GM12878 (cell line): ENCODE results near the gene KRTAP10-10. TPM values are rescaled to one million over a fixed set of nuclear protein-coding genes. Genes with fewer than 3 reads are reported as not detected.
"Not testable (repeated sequence)": the region's sequence is repeated elsewhere in the genome, so short reads cannot be mapped to it uniquely, and the experiment has no call there.

Experiments used
- ATAC-seq: fragments of 200-7000 bp; cut with Tn5 transposase; 3 replicates; pipeline ENCODE4 v1.9.1; 2020; ENCODE audit warnings: mild to moderate bottlenecking, moderate library complexity
- BruUV-seq: library from RNA; stranded (reverse); fragments of 400-500 nt; replicated peaks from 2 replicates; lab custom pipeline; 2021; lab: Mats Ljungman, UMichigan
- CTCF ChIA-PET: fragments of 300-600 bp; sonication (Branson Sonifier 250); formaldehyde crosslinking; extraction: SDS; loops from one replicate; lab custom pipeline; 2021; ENCODE audit warnings: inconsistent platforms; lab: Yijun Ruan, JAX
- POLR2A ChIA-PET: fragments of 350-600 bp; formaldehyde crosslinking; extraction: SDS; loops from one replicate; lab custom pipeline; 2021; ENCODE audit warnings: inconsistent platforms; lab: Charles Lee
- RAD21 ChIA-PET: fragments of 300-600 bp; sonication (Branson Sonifier 250); formaldehyde crosslinking; loops from one replicate; lab custom pipeline; 2023; ENCODE audit warnings: antibody characterized with exemption; ENCODE audit not compliant: unreplicated experiment; lab: Charles Lee
- SMC1A ChIA-PET: fragments of 300-600 bp; sonication (Branson Sonifier 250); formaldehyde crosslinking; loops from one replicate; lab custom pipeline; 2023; ENCODE audit not compliant: unreplicated experiment, uncharacterized antibody; lab: Charles Lee
- DNase-seq: peaks from one replicate; pipeline ENCODE4 v3.0.0-alpha.2; 2011; ENCODE audit warnings: low read depth, low spot score
- FAIRE-seq: peaks from 3 replicates; lab custom pipeline; 2011; peaks lifted over from hg19 to GRCh38; lab: Jason Lieb, UNC
- H2AFZ ChIP-seq: 2 replicates; pipeline ENCODE4 v1.6.0; 2011; ENCODE audit warnings: low read depth, low read length, control low read depth; ENCODE audit not compliant: control insufficient read depth
- H3K27ac ChIP-seq: 2 replicates; pipeline ENCODE4 v1.5.1; 2011; ENCODE audit warnings: control low read depth; ENCODE audit not compliant: control insufficient read depth, insufficient read depth
- H3K27me3 ChIP-seq, 2 experiments: replicated peaks in 1 of 2; 2 replicates each; pipeline versions ENCODE4 v1.6.0 to v1.6.1; 2011; ENCODE audit warnings: low read length in 1 of 2; ENCODE audit not compliant: control insufficient read depth in 2 of 2, insufficient read depth in 2 of 2
- H3K36me3 ChIP-seq, 2 experiments: 2 replicates each; pipeline ENCODE4 v1.5.1; 2011; ENCODE audit warnings: low read length in 1 of 2; ENCODE audit not compliant: control insufficient read depth in 2 of 2, insufficient read depth in 2 of 2
- H3K4me1 ChIP-seq: 2 replicates; pipeline ENCODE4 v1.6.1; 2011; ENCODE audit warnings: mild to moderate bottlenecking, low read length, moderate library complexity, mixed read lengths; ENCODE audit not compliant: control insufficient read depth, insufficient read depth
- H3K4me2 ChIP-seq: 2 replicates; pipeline ENCODE4 v1.6.0; 2011; ENCODE audit warnings: control low read depth; ENCODE audit not compliant: control insufficient read depth, insufficient read depth
- H3K4me3 ChIP-seq: fragments of 200-600 bp; sonication (generic); 2 replicates; pipeline ENCODE4 v1.5.1; 2016
- H3K79me2 ChIP-seq: 2 replicates; pipeline ENCODE4 v1.6.0; 2011; ENCODE audit warnings: low read length; ENCODE audit not compliant: control insufficient read depth, insufficient read depth
- H3K9ac ChIP-seq: 2 replicates; pipeline ENCODE4 v1.8.0; 2011; ENCODE audit warnings: low read length, control low read depth, mixed read lengths; ENCODE audit not compliant: control insufficient read depth, insufficient read depth
- H3K9me3 ChIP-seq: replicated peaks from 3 replicates; pipeline ENCODE4 v1.5.1; 2011; ENCODE audit warnings: mild to moderate bottlenecking, low read length; ENCODE audit not compliant: control insufficient read depth, insufficient read depth
- H4K20me1 ChIP-seq: 2 replicates; pipeline ENCODE4 v1.6.0; 2011; ENCODE audit not compliant: control insufficient read depth, insufficient read depth
- BACH1 ChIP-seq: fragments of 450-650 bp; IDR thresholded peaks from 2 replicates; pipeline ENCODE4 v1.6.1; 2017; ENCODE audit warnings: mild to moderate bottlenecking, borderline replicate concordance
- BCL11A ChIP-seq: IDR thresholded peaks from 2 replicates; pipeline ENCODE4 v1.6.1; 2011; ENCODE audit warnings: low read depth, low read length
- CBFB ChIP-seq: IDR thresholded peaks from 2 replicates; pipeline ENCODE4 v1.6.1; 2016; ENCODE audit warnings: antibody characterized with exemption, low read depth
- CTCF ChIP-seq, 3 experiments: IDR thresholded peaks in 2 of 3; conservative IDR thresholded peaks in 1 of 3; 2 replicates each; pipeline ENCODE4 v1.5.1; 2011; ENCODE audit warnings: low read depth in 3 of 3, low read length in 3 of 3, mild to moderate bottlenecking in 3 of 3, control low read depth in 2 of 3, moderate library complexity in 2 of 3, inconsistent platforms in 1 of 3, mixed read lengths in 1 of 3; ENCODE audit not compliant: control insufficient read depth in 2 of 3, insufficient read depth in 1 of 3; ENCODE audit errors: extremely low read depth in 1 of 3
- LARP7 ChIP-seq: fragments of 450-650 bp; IDR thresholded peaks from 2 replicates; pipeline ENCODE4 v1.6.1; 2017; ENCODE audit warnings: mild to moderate bottlenecking
- NBN ChIP-seq: fragments of 450-650 bp; IDR thresholded peaks from 2 replicates; pipeline ENCODE4 v1.6.1; 2016
- RB1 ChIP-seq: fragments of 450-650 bp; formaldehyde crosslinking; IDR thresholded peaks from 2 replicates; pipeline ENCODE4 v1.6.1; 2017; ENCODE audit warnings: mild to moderate bottlenecking, borderline replicate concordance
- SREBF2 ChIP-seq: IDR thresholded peaks from 2 replicates; pipeline ENCODE4 v1.6.1; 2012; ENCODE audit warnings: mild to moderate bottlenecking, low read length
- USF1 ChIP-seq: IDR thresholded peaks from 2 replicates; pipeline ENCODE4 v1.6.1; 2011; ENCODE audit warnings: borderline replicate concordance, low read depth, mild to moderate bottlenecking, moderate library complexity, mixed read lengths, low read length; ENCODE audit not compliant: insufficient read depth; ENCODE audit errors: extremely low read length
- WGBS: methylation state at CpG from one replicate; pipeline ENCODE4 v1.1.6; 2016; ENCODE audit warnings: low lambda C conversion rate; ENCODE audit not compliant: insufficient replicate concordance, insufficient coverage; ENCODE audit errors: missing lambda C conversion rate; 5-methylcytosine and 5-hydroxymethylcytosine counted together
- in situ Hi-C: fragments of 300-500 bp; cut with MboI; formaldehyde crosslinking; loops from 9 replicates; pipeline ENCODE4 v1.14.3; 2018; ENCODE audit warnings: mixed read lengths
- intact Hi-C: fragments of 100-400 bp; cut with micrococcal nuclease; formaldehyde crosslinking; loops from one replicate; pipeline ENCODE4 v1.14.2; 2022; ENCODE audit not compliant: unreplicated experiment
- polyA plus RNA-seq, 11 experiments: library from polyadenylated mRNA; depleted of rRNA in 4 of 11; unstranded in 6 of 11; stranded (reverse) in 5 of 11; fragments of >200 nt; fragmentation: Nextera tagmentation in 4 of 11; fragmentation: Illumina TruSeq in 1 of 11; extraction: Ambion mirVana in 4 of 11; extraction: Trizol in 1 of 11; gene quantifications; 1 replicate in 1 of 11; 2 replicates in 10 of 11; pipeline versions ENCODE4 v1.2.1 to v1.2.3, GENCODE V29; 2011 to 2016; ENCODE audit warnings: inconsistent platforms in 2 of 11, missing spikeins in 2 of 11, low read depth in 1 of 11
- total RNA-seq, 4 experiments: library from RNA; depleted of rRNA in 3 of 4; stranded (reverse); fragments of >200 nt in 3 of 4; fragmentation: Illumina TruSeq in 1 of 4; extraction: Trizol in 1 of 4; gene quantifications; 2 replicates each; pipeline versions ENCODE4 v1.2.1 to v1.2.3, GENCODE V29; 2013 to 2021

The KRTAP10-10 gene
- total and polyA plus RNA-seq, 10 of the 15 experiments (the other 5 are each of a cell fraction or from before 2014, with no cell fraction given) = not detected

- TF ChIP-seq SREBF2 (no peak), CBFB (no peak), NBN (no peak), USF1 (no peak), RB1 (no peak), BCL11A (no peak), CTCF (IDR thresholded peaks at IDR 0.05 in 2 of 3, conservative IDR thresholded peaks at IDR 0.05 in 1 of 3; ENCODE audit: control insufficient read depth in 2 of 3, extremely low read depth in 1 of 3, insufficient read depth in 1 of 3, low read depth in 3 of 3, low read length in 3 of 3) (no peak), LARP7 (no peak), BACH1 (no peak)
Observed at GRCh38 chr21:44626673-44627143, 10.4 kb upstream of the KRTAP10-10 start, which contains the start of gene KRTAP10-9 (continued).

GRCh38 chr21:44627181-44627822 is 9.9 kb upstream of the KRTAP10-10 start:
- H3K4me1 ChIP-seq, ATAC-seq, CTCF ChIA-PET, H3K9ac ChIP-seq, BruUV-seq, H3K4me3 ChIP-seq, H3K36me3 ChIP-seq, DNase-seq, H3K4me2 ChIP-seq, in situ Hi-C loops, intact Hi-C loops, POLR2A ChIA-PET, H3K27me3 ChIP-seq, H4K20me1 ChIP-seq, H3K27ac ChIP-seq, SMC1A ChIA-PET, H3K9me3 ChIP-seq, H2AFZ ChIP-seq, RAD21 ChIA-PET, FAIRE-seq, H3K79me2 ChIP-seq: not testable (repeated sequence)
- 68% methylated on average over 20 of the region's 20 CpGs for WGBS

GRCh38 chr21:44627831-44628233 is 9.3 kb upstream of the KRTAP10-10 start:
- intact Hi-C loops, FAIRE-seq, H3K4me2 ChIP-seq, H3K27ac ChIP-seq, H3K4me3 ChIP-seq, H2AFZ ChIP-seq, H3K36me3 ChIP-seq, CTCF ChIA-PET, SMC1A ChIA-PET, in situ Hi-C loops, RAD21 ChIA-PET, H3K9me3 ChIP-seq, H3K27me3 ChIP-seq, BruUV-seq, POLR2A ChIA-PET, ATAC-seq, H3K4me1 ChIP-seq, H3K79me2 ChIP-seq, H4K20me1 ChIP-seq, H3K9ac ChIP-seq, DNase-seq: not testable (repeated sequence)
- WGBS = 33% methylated on average over 14 of the region's 15 CpGs
